ENCODE measurements around the gene ABI3BP.

GRCh38 chr3:100927775-100928174 lies 65.4 kb downstream of the ABI3BP start:
- TF ChIP-seq, protein P1, sequence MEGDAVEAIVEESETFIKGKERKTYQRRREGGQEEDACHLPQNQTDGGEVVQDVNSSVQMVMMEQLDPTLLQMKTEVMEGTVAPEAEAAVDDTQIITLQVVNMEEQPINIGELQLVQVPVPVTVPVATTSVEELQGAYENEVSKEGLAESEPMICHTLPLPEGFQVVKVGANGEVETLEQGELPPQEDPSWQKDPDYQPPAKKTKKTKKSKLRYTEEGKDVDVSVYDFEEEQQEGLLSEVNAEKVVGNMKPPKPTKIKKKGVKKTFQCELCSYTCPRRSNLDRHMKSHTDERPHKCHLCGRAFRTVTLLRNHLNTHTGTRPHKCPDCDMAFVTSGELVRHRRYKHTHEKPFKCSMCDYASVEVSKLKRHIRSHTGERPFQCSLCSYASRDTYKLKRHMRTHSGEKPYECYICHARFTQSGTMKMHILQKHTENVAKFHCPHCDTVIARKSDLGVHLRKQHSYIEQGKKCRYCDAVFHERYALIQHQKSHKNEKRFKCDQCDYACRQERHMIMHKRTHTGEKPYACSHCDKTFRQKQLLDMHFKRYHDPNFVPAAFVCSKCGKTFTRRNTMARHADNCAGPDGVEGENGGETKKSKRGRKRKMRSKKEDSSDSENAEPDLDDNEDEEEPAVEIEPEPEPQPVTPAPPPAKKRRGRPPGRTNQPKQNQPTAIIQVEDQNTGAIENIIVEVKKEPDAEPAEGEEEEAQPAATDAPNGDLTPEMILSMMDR (conservative IDR thresholded peaks at IDR 0.05; ENCODE audit: low read length) = no peak
- TF ChIP-seq EZH2phosphoT487 (IDR thresholded peaks at IDR 0.05; ENCODE audit: borderline replicate concordance) = no peak

Data from Loucy (cell line).